Measurements from ENCODE around the gene CIITA.

Gene CIITA

DNA sequence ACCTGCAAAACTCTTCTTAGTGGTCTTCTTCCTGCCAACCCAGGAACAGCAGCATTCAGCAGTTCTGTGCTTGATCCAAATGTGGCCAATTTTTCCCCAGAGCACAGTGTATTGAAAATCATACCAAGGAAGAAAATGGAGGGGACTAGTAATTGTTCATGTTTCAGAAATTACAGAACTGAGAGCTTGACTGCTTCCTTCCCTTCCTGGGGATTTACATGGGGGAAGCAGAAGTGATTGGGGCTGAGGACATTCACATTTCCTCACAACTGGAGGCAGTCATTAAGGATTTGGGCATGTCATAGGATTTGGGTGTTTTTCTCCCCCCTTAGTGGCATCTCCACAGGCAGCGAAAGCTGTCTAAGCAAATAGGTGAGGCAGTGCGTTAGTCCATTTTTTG is 19.7 kb downstream of the CIITA start:
- no peak overlapping the region for H3K27ac ChIP-seq
- TF ChIP-seq, protein P1, sequence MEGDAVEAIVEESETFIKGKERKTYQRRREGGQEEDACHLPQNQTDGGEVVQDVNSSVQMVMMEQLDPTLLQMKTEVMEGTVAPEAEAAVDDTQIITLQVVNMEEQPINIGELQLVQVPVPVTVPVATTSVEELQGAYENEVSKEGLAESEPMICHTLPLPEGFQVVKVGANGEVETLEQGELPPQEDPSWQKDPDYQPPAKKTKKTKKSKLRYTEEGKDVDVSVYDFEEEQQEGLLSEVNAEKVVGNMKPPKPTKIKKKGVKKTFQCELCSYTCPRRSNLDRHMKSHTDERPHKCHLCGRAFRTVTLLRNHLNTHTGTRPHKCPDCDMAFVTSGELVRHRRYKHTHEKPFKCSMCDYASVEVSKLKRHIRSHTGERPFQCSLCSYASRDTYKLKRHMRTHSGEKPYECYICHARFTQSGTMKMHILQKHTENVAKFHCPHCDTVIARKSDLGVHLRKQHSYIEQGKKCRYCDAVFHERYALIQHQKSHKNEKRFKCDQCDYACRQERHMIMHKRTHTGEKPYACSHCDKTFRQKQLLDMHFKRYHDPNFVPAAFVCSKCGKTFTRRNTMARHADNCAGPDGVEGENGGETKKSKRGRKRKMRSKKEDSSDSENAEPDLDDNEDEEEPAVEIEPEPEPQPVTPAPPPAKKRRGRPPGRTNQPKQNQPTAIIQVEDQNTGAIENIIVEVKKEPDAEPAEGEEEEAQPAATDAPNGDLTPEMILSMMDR (IDR thresholded peaks at IDR 0.05): no peak
- no peak for TF ChIP-seq ZFX (IDR thresholded peaks at IDR 0.05; ENCODE audit: borderline replicate concordance)

GRCh38 chr16:10897134-10897533 is 20.1 kb downstream of the CIITA start:
- TF ChIP-seq, protein P1 (IDR thresholded peaks at IDR 0.05): no peak
- TF ChIP-seq ZFX (IDR thresholded peaks at IDR 0.05; ENCODE audit: borderline replicate concordance): no peak
- H3K27ac ChIP-seq: no peak overlapping the region

DNA sequence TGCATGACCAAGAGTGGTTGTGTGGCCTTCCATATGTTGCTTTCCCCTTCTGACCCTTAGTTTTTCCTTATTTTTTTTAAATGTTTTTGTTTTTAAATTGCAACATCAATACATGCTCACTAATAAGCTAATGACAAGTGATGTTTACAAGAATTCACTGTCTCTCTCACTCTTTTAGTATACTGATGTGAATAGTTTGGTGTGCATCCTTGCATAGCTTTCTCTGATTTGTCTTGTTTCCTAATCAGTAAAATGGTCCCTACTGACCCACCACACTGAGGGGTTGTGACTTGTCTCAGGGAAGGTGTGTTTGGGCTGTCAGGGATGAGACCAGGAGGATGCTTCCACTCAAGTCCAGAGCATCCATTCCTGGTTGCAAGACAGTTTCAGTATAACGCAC is 26.0 kb downstream of the CIITA start:
- no peak for TF ChIP-seq ZFX (IDR thresholded peaks at IDR 0.05; ENCODE audit: borderline replicate concordance)
- TF ChIP-seq, protein P1 (IDR thresholded peaks at IDR 0.05): no peak
- H3K27ac ChIP-seq: no peak overlapping the region

DNA sequence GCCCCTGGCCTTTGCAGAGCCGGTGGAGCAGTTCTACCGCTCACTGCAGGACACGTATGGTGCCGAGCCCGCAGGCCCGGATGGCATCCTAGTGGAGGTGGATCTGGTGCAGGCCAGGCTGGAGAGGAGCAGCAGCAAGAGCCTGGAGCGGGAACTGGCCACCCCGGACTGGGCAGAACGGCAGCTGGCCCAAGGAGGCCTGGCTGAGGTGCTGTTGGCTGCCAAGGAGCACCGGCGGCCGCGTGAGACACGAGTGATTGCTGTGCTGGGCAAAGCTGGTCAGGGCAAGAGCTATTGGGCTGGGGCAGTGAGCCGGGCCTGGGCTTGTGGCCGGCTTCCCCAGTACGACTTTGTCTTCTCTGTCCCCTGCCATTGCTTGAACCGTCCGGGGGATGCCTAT is 29.5 kb downstream of the CIITA start:
- no peak overlapping the region for H3K27ac ChIP-seq
- TF ChIP-seq, protein P1 (IDR thresholded peaks at IDR 0.05): no peak
- TF ChIP-seq ZFX (IDR thresholded peaks at IDR 0.05; ENCODE audit: borderline replicate concordance): no peak

- H3K27ac ChIP-seq: no peak overlapping the region
- TF ChIP-seq, protein P1 (IDR thresholded peaks at IDR 0.05): no peak
- no peak for TF ChIP-seq ZFX (IDR thresholded peaks at IDR 0.05; ENCODE audit: borderline replicate concordance)
Observed at GRCh38 chr16:10906914-10907756, 30.1 kb downstream of the CIITA start.

DNA sequence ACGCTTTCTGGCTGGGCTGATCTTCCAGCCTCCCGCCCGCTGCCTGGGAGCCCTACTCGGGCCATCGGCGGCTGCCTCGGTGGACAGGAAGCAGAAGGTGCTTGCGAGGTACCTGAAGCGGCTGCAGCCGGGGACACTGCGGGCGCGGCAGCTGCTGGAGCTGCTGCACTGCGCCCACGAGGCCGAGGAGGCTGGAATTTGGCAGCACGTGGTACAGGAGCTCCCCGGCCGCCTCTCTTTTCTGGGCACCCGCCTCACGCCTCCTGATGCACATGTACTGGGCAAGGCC is 30.7 kb downstream of the CIITA start:
- TF ChIP-seq, protein P1 (IDR thresholded peaks at IDR 0.05): no peak
- no peak for TF ChIP-seq ZFX (IDR thresholded peaks at IDR 0.05; ENCODE audit: borderline replicate concordance)
- H3K27ac ChIP-seq: no peak overlapping the region

DNA sequence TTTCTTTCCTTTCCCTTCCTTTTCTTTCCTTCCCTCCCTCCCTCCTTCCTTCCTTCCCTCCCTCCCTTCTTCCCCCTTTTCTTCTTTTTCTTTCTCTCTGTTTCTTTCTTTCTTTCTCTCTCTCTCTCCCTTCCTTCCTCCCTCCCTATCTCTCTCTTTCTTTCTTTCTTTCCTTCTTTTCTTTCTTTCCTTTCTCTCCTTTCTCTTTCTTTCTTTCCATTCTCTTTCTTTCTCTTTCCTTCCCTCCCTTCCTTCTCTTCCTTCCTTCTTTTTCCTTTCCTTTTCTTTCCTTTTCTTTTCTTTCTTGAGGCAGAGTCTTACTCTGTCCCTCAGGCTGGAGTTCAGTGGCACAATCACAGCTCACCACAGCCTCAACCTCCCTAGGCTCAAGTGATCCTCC is 34.3 kb downstream of the CIITA start:
- TF ChIP-seq, protein P1 (IDR thresholded peaks at IDR 0.05): no peak
- no peak for TF ChIP-seq ZFX (IDR thresholded peaks at IDR 0.05; ENCODE audit: borderline replicate concordance)
- no peak overlapping the region for H3K27ac ChIP-seq
